ENCODE measurements around the gene ZBTB49.

ZBTB49 gene

DNA sequence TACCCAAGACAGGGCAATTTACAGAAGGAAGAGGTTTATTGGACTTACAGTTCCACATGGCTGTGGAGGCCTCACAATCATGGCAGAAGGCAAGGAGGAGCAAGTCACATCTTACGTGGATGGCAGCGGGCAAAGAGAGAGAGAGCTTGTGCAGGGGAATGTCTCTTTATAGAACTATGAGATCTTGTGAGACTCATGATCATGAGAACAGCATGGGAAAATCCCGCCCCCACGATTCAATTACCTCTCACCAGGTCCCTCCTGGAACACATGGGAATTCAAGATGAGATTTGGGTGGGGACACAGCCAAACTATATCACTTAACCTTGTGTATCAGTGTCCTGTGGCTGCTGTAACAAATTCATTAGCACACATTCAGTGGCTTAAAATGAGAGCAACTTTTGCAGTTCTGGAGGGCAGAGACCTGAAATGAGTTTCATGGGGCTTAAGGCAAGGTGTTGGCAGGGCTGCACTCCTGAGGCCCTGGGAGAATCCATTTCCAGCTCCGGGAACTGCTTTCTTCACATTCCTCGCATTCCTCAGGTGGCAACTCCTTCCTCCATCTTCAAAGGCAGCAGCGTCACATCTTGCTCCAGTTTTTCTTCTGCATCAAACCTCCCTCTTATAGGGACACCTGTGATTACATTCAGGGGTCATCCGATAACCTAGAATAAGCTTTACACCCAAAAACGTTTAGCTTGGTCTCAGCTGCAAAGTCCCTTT lies 74.6 kb downstream of the ZBTB49 start:
- H3K4me3 ChIP-seq (ENCODE audit: low read length): no peak overlapping the region
- DNase-seq (ENCODE audit: low read depth): no peak
- TF ChIP-seq, protein P1, sequence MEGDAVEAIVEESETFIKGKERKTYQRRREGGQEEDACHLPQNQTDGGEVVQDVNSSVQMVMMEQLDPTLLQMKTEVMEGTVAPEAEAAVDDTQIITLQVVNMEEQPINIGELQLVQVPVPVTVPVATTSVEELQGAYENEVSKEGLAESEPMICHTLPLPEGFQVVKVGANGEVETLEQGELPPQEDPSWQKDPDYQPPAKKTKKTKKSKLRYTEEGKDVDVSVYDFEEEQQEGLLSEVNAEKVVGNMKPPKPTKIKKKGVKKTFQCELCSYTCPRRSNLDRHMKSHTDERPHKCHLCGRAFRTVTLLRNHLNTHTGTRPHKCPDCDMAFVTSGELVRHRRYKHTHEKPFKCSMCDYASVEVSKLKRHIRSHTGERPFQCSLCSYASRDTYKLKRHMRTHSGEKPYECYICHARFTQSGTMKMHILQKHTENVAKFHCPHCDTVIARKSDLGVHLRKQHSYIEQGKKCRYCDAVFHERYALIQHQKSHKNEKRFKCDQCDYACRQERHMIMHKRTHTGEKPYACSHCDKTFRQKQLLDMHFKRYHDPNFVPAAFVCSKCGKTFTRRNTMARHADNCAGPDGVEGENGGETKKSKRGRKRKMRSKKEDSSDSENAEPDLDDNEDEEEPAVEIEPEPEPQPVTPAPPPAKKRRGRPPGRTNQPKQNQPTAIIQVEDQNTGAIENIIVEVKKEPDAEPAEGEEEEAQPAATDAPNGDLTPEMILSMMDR (conservative IDR thresholded peaks at IDR 0.05; ENCODE audit: low read depth, low read length): no peak

DNA sequence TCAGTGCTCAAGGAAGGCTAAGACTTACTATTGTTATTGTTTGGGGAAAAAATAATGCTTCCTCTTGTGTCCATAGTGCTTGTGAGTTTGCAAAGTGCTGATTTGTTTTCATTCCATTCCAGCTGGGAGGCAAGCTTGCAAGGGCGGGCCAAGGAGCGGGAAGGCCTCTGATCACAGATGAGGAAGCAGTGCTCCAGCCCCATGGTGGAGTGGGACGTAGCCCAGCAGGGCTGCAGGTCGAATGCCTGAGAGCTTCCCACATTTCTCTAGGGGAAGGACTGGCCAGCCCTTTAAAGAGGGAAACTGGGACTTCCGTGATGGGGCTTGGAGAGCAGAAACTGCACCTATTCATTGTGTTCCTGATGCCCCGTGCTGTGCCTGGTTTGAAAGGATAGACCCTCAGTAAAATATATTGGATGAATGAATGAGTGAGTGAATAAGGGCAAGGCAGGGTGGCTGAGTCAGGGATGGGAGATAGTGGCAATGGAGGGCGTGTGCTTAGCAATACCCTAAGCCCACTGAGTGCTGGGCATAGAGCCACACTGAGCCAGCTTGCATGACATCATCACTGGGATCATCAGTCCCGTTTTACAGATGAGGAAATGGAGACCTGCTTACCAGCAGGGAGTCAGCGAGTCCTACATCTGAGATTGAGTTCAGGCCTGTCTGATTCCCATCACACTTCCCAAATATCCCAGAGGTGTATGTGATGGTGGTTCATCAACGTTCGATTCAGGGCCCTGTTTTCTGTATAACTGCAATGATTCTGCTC lies 78.9 kb downstream of the ZBTB49 start:
- H3K4me3 ChIP-seq (ENCODE audit: low read length): no peak overlapping the region
- no peak for DNase-seq (ENCODE audit: low read depth)
- TF ChIP-seq, protein P1 (conservative IDR thresholded peaks at IDR 0.05; ENCODE audit: low read depth, low read length): no peak

All from retinal pigment epithelial cell (primary cell).